ENCODE results near the gene RBM26. TPM values are rescaled to one million over a fixed set of nuclear protein-coding genes. Genes with fewer than 3 reads are reported as not detected.

Gene RBM26
- total RNA-seq, 4 donors from 2014 or later, result 29.1 to 45.2 (median 39.3) TPM

DNA sequence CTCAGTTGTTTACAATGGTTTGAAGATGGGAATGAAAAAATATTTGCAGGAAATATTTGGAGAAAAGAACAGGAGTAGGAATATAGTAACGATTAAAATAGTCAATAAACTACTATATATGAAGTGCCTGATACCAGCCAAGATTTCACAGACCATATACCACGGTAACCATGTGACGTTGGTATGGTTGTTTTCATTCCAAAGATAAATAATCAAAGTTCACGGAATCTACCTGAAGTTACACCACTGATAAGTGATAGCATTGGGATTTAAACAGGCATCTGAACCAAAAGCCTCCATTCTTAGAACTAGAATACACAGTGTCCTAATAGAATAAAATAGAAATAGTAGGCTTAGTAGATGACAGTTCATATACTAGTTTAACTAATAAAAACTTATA lies 123.5 kb downstream of the RBM26 start:
- TF ChIP-seq, protein P1, sequence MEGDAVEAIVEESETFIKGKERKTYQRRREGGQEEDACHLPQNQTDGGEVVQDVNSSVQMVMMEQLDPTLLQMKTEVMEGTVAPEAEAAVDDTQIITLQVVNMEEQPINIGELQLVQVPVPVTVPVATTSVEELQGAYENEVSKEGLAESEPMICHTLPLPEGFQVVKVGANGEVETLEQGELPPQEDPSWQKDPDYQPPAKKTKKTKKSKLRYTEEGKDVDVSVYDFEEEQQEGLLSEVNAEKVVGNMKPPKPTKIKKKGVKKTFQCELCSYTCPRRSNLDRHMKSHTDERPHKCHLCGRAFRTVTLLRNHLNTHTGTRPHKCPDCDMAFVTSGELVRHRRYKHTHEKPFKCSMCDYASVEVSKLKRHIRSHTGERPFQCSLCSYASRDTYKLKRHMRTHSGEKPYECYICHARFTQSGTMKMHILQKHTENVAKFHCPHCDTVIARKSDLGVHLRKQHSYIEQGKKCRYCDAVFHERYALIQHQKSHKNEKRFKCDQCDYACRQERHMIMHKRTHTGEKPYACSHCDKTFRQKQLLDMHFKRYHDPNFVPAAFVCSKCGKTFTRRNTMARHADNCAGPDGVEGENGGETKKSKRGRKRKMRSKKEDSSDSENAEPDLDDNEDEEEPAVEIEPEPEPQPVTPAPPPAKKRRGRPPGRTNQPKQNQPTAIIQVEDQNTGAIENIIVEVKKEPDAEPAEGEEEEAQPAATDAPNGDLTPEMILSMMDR (IDR thresholded peaks at IDR 0.05; ENCODE audit: low read depth), result no peak

DNA sequence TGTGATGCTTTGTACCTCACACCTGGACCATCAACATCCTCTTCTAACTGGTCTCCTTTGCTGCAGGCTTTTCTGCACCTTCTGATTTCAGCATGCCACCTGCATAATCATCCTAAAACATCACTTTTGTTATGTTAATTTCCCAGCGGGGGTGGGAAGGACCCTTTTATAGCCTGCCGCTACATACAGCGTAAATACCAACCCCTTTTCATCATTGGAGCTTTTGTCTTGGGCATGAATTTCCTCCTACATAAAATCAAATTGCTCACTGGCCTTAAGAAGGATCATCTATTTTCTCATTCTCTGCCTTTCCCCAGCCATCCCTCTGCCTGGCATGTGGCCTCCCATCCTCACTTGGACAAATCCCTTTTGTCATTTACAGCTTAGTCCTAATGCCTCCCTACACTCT lies 124.7 kb downstream of the RBM26 start:
- TF ChIP-seq, protein P1 (IDR thresholded peaks at IDR 0.05; ENCODE audit: low read depth), result no peak

DNA sequence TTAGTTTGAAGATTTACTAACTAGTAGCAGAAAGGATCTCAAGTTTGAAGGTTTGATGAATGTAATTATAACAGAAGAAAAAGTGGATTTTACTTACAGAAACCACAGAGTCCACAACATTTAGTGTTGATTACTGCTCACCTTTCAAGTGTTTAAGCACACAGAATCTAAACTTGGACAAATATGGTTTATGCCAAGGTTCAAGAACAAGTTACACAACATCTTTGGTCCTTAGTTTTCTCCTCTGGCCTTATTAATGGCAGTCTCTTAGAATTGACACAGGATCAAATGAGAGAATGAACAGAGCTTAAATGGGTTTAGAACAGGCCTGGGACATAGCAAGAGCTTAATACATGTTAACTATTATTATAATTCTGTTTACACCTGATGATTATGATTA lies 133.0 kb downstream of the RBM26 start:
- TF ChIP-seq, protein P1 (IDR thresholded peaks at IDR 0.05; ENCODE audit: low read depth), result no peak

DNA sequence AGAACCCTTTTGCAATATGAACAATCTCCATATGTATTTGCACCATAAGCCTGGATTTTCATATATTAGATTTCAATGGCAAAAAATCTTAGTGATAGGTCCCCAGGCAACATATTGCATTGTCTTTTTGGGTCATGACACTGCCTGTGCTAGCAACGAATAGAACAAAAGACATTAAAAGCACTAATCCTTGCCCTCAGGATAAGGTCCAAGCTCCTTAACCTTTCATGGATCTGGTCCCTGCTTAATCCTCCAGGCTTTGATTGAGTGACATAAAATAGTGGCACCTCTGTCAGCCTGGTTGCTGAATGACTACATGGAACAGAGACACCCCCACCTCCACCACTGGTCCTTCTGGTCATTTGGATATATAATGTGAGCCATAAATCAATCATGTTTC lies 134.4 kb downstream of the RBM26 start:
- TF ChIP-seq, protein P1 (IDR thresholded peaks at IDR 0.05; ENCODE audit: low read depth), result no peak

DNA sequence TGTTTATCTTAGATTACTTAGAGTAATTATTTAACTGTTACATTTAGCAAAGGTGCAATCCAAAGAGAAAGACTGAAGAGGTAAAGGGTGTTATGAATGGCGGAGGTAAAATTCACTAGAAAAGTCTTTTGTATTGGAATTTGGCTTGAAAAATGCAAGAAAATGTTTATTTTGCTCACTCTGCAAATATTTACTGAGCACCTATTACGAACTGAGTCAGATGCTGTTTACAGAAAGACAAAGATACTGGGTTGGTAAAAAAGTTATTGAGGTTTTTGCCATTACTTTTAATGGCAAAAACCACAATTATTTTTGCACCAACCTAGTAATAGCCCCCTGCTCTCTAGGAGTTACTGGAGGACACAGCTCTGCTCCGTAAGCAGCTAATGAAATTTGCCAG lies 135.2 kb downstream of the RBM26 start:
- TF ChIP-seq, protein P1 (IDR thresholded peaks at IDR 0.05; ENCODE audit: low read depth), result no peak

Small RNA genes within 50 kb of the gene (small RNA-seq; reads per million reads assigned to genes)
- not detected for gene RNA5SP33

Other genes with a start within 250 kb of the RBM26 start
- gene NDFIP2, start 74.9 kb upstream of the RBM26 start, total RNA-seq, result 10 to 100 TPM; 17.1 to 27.9 (median 20.6) TPM